HG03378 (cell line): ENCODE measurements around the gene PTTG2.
A peak's percentile ranks its signal among the peaks of the same experiment; 100 is the strongest.

Experiments
- ATAC-seq: cut with Tn5 transposase; IDR thresholded peaks from one replicate; pipeline ENCODE4 v1.9.1; 2021; ENCODE audit warnings: mild to moderate bottlenecking, moderate library complexity; ENCODE audit not compliant: unreplicated experiment

The PTTG2 gene

DNA sequence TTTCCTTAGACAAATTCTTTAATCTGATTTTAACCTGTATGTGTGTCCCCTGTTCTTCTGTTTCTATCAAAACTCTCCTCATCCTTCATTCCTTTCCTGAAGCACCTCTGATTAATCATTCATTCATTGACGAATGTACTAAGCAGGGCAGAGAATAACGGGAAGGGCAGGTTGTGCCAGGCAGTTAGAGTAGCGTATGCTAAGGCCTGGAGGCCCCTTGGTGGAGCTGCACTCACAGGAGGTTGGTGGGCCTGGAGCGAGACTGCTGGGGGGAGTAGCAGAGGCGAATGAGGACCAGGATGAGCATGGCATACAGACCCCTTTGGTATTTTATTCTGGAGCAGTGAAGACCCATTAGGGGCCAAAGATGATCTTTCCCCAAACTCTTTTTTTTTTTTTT lies 22.5 kb downstream of the PTTG2 start:
- ATAC-seq: no peak

GRCh38 chr4:37983951-37984350 lies 23.8 kb downstream of the PTTG2 start:
- no peak for ATAC-seq

DNA sequence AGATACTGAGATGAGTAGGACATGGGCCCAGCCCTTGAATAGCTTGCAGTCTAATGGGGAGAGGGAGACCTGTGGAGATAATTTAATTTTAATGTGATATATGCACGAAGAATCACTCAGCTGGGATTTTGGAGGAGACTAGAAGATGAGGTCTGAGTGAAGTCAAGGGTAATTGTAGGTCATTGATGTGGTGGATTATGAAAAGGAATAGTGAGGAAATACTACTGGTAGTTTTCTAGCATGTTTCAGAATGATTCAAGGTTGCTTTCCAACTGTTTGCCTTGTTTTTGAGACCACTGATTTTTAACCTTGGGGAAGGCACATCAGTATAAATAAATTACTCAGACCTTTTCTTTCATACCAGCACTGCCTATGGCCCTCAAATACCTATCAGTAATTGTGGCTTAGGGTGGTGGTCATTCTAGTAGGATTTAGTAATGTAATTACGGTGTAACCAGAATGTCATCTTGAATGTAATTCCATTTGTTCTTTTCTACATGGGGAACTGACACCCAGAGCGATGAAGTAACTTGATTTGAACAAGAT lies 25.6 kb downstream of the PTTG2 start:
- no peak for ATAC-seq

GRCh38 chr4:37988670-37989069 lies 28.5 kb downstream of the PTTG2 start:
- no peak for ATAC-seq

- no peak for ATAC-seq
These were observed 29.4 kb downstream of the PTTG2 start for GRCh38 chr4:37989398-37990260.

DNA sequence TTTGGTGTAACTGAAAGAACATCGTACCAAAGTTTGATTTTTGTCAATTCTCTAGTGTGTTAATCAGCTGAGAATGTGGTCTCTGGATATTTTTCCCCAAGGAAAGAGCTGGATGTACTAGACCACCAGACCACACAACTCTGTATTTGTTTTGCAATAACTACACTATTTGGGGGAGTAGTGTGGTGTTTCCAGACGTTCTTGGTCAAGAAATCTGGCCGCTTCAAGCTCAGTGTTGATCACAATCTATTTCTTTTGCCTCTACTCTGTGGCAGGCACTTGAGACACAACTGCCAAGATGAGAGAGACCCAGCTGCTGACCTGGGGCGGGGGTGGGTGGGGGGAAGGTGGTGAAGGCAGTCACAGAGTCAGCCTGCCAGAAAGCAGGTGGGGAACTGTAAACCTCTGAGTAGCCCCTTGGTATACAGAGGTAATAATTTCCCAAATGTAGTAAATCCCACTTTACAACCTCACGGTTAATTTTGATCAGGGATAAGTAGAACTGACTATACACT lies 30.6 kb downstream of the PTTG2 start:
- ATAC-seq: no peak

- no peak for ATAC-seq
These were observed 31.6 kb downstream of the PTTG2 start for GRCh38 chr4:37991623-37992410.

- ATAC-seq: no peak
These were observed 33.6 kb downstream of the PTTG2 start for GRCh38 chr4:37993806-37994205.

DNA sequence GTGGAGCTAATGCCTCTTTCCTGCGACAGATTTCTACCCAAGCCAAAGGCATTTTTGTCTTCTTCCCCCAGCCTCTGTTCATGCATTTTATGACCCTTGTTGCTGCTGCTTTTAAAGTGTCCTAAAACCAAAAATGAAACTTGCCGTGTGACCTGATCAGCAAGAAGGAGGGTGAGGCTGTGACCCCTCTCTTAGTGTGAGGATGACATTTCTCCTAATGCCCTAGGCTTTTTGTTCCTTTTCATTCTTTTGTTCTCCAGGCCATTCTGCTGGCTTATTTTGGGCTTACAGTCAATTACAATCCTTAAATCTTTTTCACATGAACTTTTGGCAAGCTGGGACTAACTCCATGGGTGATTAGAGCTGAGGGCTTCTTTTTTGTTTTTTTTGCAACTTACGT lies 34.4 kb downstream of the PTTG2 start:
- peak; percentile 71 for ATAC-seq

- ATAC-seq: no peak
These were observed 35.2 kb downstream of the PTTG2 start for GRCh38 chr4:37995299-37995821.

GRCh38 chr4:37995981-37996775 lies 36.0 kb downstream of the PTTG2 start:
- ATAC-seq: no peak

DNA sequence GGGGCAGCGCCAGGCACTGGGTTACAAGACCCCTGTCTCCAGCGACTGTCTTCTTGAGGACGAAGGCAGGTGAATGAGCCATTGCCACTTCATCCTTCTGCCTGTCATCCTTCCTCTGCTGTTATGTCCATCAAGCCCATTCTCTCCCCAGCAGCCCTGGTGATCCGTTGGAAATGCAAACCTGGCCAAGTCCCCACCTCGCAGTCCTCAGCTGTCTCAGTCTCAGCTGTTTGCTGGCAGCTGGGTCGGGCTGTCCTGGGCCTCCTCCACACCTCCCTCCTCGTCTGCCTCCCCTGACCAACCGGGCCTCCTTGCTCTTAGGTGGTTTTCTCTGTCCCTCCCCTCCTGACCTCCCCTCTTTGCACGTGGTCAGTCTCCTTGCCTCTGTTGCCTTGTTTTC lies 38.0 kb downstream of the PTTG2 start:
- ATAC-seq: no peak

GRCh38 chr4:37999000-37999716 lies 39.0 kb downstream of the PTTG2 start:
- no peak for ATAC-seq

GRCh38 chr4:37999965-38000364 lies 39.8 kb downstream of the PTTG2 start:
- ATAC-seq: no peak

DNA sequence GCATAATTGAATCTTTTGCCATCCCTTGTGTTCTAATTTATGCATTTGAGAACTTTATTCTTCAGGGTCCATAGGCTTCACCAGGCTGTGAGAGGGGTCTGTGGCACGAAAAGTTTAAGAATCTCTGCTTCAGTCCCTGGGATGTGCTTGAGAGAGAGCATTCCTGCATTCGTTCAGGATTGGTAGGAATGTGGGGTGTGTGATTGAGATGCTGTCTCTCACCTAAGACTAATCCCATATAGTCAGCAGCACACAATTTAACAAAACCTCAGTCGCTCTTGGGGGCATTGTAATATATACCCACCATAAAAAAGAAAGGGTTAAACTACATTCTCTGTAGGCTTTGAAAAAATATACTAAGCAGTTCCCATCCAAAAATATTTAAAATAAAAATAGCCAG lies 41.7 kb downstream of the PTTG2 start:
- ATAC-seq: no peak

DNA sequence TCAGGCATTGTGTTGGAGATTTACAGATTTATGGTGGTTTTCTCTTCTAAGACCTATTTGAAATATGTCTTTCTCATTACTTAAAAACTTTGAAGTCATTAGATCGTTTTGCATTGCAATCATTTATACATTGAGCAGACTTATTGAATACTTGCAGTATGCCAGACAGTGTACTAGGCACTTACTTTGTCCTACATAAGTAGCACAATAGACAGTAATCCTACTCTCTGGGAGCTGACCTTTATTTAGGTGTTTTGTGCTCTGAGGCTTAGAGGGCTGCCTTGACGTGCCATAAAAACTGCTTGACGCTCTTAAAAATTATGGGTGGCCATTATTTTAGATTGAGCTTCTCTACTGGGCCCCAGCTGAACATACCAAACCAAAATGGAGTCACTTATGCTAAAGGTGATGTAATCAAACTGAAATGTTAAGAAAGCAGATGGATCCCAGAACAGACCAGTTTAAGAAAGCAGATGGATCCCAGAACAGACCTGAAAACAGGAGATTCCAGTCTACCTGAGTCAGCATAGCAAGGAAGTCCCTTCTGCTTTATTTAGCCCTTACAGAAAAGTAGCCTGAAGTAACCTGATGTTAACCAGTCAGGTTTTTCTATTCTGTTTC lies 42.4 kb downstream of the PTTG2 start:
- no peak for ATAC-seq

DNA sequence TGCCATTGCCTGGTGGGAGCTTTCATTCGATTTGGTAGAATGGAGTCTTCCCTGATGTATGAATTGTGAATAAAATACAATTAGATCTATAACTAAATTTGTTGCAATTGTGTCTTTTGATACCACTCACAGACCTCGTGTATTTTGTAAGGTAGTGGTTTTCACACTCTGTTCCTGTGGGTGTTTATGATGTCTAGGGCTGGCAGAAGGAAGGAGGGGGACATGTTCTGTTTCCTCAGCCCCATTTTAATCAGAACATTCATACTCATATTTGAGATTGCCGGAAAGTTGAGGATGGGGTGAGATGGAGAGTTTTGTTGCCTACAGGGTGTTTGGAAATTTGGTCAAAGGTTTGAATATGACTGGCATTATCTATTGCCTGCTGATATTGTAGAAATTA lies 42.9 kb downstream of the PTTG2 start:
- ATAC-seq: no peak

- no peak for ATAC-seq
These were observed 43.4 kb downstream of the PTTG2 start for GRCh38 chr4:38003628-38004027.

DNA sequence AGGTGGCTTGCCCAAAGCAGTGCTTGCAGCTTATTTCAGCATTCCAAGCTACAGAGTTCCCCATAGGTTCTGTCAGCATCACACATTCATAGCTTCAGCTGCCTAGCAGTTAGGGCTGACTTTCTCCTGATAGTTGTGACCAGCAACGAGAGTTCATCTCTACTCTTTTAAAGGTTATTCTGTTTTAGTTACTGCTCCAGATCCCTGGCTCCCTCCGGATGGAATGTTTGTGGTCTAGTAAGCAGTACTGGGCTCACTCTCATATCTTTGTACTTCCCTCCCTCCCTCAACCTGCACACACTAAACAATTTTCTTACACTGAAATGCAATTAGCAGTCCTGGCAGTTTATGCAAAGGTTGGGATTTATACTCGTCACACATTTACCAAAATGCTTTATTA lies 43.9 kb downstream of the PTTG2 start:
- no peak for ATAC-seq

DNA sequence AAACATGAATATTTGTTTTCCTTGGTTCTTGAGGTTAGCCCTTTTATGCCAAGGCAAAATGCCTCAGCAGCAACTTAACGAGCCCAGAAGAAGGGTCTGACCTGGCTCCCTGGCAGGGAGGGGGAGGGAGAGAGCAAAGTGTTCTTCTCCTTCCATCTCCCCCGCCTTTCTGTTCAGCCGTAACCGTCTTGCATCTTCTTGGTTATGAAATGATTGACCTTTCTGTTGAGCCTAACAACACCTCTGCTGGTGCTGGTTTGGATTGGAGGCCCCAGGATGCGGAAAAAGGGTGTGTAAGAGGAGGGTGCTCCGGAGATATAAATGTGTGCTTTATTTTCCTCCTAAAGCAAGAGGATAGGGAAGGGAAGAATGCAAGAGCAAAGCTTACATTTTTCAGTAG lies 44.7 kb downstream of the PTTG2 start:
- ATAC-seq: no peak
